WERI-Rb-1 (cell line): ENCODE measurements around the gene RALGAPB.
A peak's percentile ranks its signal among the peaks of the same experiment; 100 is the strongest.

Experiments used
- DNase-seq: peaks from one replicate; pipeline ENCODE4 v3.0.0-alpha.2; 2020
- H3K27ac ChIP-seq: fragments of 250-450 bp; sonication (Bioruptor Pico); 2 replicates; pipeline ENCODE4 v1.5.1; 2020; ENCODE audit warnings: mild to moderate bottlenecking, moderate library complexity
- H3K27me3 ChIP-seq: fragments of 250-450 bp; sonication (Bioruptor Pico); 2 replicates; pipeline ENCODE4 v1.5.1; 2021; ENCODE audit warnings: mild to moderate bottlenecking, low read depth, moderate library complexity; ENCODE audit not compliant: insufficient read depth, severe bottlenecking
- H3K36me3 ChIP-seq: fragments of 250-450 bp; sonication (Bioruptor Pico); 2 replicates; pipeline ENCODE4 v1.5.1; 2020; ENCODE audit warnings: mild to moderate bottlenecking, moderate library complexity
- H3K4me3 ChIP-seq: 2 replicates; pipeline ENCODE4 v1.5.1; 2011; ENCODE audit warnings: low read depth, mild to moderate bottlenecking, control low read depth, low read length
- H3K9me3 ChIP-seq: fragments of 250-450 bp; sonication (Bioruptor Pico); 2 replicates; pipeline ENCODE4 v1.5.1; 2021; ENCODE audit warnings: mild to moderate bottlenecking, moderate library complexity; ENCODE audit not compliant: severe bottlenecking
- CTCF ChIP-seq: IDR thresholded peaks from 2 replicates; pipeline ENCODE4 v1.5.1; 2011; ENCODE audit warnings: low read depth, mild to moderate bottlenecking, control low read depth, inconsistent platforms, low read length

The RALGAPB gene

GRCh38 chr20:38449046-38449445 is 23.6 kb upstream of the RALGAPB start:
- H3K4me3 ChIP-seq, result no peak overlapping the region
- peaks cover 8% of the 10 kb centered on the region for H3K36me3 ChIP-seq
- H3K27ac ChIP-seq, result no peak overlapping the region
- DNase-seq, result no peak
- H3K9me3 ChIP-seq, result no peaks in the 10 kb centered on the region
- TF ChIP-seq CTCF, result no peak
- H3K27me3 ChIP-seq, result no peaks in the 10 kb centered on the region

- Histone ChIP-seq H3K36me3 (peaks cover 8% of the 10 kb centered on the region), H3K9me3 (no peaks in the 10 kb centered on the region), H3K4me3 (no peak overlapping the region), H3K27ac (no peak overlapping the region), H3K27me3 (no peaks in the 10 kb centered on the region)
- DNase-seq, result no peak
- no peak for TF ChIP-seq CTCF
Observed at GRCh38 chr20:38450412-38450975, 22.1 kb upstream of the RALGAPB start.

DNA sequence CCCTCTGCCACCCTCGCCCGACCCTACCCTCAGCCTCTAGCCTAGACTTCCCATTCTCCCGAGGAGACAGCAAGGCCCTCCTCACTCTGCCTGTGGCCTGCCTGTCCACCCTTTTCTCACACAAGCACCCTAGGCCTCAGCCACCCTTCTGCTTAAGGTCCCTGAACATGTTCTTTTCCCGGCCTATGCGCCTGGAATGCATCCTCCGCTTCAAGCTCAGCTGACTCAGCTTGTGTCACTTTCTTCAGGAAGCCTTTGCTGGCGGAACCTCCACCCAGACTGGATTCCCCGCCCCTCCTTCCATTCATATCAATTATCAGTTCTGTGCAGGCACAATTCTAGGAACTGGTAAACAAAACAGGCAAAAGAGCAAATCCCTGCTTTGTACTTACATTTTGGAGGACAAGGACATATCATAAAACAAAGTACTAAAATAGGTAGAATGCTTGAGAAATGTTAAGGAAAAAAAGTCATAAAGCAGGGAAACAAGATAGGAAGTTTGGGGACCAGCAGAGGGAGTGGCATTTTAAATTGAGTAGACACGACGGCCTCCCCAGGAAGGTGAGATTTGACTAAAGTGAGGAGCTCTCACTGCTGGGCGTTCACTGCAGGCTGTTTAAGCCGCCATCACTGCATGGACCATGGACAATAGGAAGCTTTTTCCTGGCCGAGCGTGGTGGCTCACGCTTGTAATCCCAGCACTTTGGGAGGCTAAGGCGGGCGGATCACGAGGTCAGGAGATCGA is 19.6 kb upstream of the RALGAPB start:
- H3K27ac ChIP-seq, result no peak overlapping the region
- no peak for TF ChIP-seq CTCF
- H3K4me3 ChIP-seq, result no peak overlapping the region
- peaks cover 8% of the 10 kb centered on the region for H3K36me3 ChIP-seq
- H3K27me3 ChIP-seq, result no peaks in the 10 kb centered on the region
- DNase-seq, result no peak
- H3K9me3 ChIP-seq, result no peaks in the 10 kb centered on the region

GRCh38 chr20:38453941-38454340 is 18.7 kb upstream of the RALGAPB start:
- H3K27me3 ChIP-seq, result no peaks in the 10 kb centered on the region
- no peak overlapping the region for H3K4me3 ChIP-seq
- peaks cover 5% of the 10 kb centered on the region; the same call in 1 of the 2 replicates for H3K36me3 ChIP-seq
- no peak for TF ChIP-seq CTCF
- DNase-seq, result peak; percentile 25
- no peaks in the 10 kb centered on the region for H3K9me3 ChIP-seq
- no peak overlapping the region for H3K27ac ChIP-seq

DNA sequence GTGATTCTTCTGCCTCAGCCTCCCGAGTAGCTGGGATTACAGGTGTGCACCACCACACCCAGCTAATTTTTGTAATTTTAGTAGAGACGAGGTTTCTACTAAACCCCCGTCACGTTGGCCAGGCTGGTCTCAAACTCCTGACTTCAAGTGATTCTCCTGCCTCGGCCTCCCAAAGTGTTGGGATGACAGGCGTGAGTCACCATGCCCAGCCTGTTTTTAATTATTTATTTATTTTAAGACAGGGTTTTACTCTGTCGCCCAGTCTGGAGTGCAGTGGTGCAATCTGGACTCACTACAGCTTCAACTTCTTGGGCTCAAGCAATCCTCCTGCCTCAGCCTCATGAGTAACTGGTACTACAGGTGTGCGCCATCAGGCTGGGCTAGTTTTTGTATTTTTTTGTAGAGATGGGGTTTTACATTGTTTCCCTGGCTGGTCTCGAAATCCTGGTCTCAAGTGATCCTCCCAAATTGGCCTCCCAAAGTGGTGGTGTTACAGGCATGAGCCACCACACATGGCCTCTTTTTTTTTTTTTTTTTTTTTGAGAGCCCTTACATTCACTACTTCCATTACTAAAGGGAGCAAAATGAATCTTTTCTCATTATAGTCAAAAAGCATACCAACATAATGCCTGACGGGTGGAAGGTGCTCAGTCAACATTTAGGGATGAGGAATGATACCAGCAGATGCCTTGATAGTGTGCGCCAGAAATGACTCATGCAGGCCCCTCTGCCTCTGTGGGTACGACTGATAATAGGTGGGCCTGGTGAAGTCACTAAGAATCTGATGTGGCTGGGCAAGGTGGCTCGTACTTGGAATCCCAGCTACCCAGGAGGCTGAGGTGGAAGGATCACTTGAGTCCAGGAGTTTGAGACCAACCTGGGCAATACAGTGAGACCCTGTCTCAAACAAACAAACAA is 17.8 kb upstream of the RALGAPB start:
- H3K9me3 ChIP-seq, result no peaks in the 10 kb centered on the region
- no peak for TF ChIP-seq CTCF
- no peak for DNase-seq
- H3K27me3 ChIP-seq, result no peaks in the 10 kb centered on the region
- no peak overlapping the region for H3K27ac ChIP-seq
- peaks cover 5% of the 10 kb centered on the region; the same call in 1 of the 2 replicates for H3K36me3 ChIP-seq
- H3K4me3 ChIP-seq, result no peak overlapping the region
